HL-60/S4 treated with retinoic acid at 250 ng/mL for 4 days and 3 days (cell line): ENCODE results near the gene CIB2.

Experiments used
- in situ Hi-C: fragments of 300-500 bp; cut with MboI; formaldehyde crosslinking; loops from 2 replicates; pipeline ENCODE4 v1.7.0; 2022; ENCODE audit warnings: low sequenced_read_pairs

The CIB2 gene

DNA sequence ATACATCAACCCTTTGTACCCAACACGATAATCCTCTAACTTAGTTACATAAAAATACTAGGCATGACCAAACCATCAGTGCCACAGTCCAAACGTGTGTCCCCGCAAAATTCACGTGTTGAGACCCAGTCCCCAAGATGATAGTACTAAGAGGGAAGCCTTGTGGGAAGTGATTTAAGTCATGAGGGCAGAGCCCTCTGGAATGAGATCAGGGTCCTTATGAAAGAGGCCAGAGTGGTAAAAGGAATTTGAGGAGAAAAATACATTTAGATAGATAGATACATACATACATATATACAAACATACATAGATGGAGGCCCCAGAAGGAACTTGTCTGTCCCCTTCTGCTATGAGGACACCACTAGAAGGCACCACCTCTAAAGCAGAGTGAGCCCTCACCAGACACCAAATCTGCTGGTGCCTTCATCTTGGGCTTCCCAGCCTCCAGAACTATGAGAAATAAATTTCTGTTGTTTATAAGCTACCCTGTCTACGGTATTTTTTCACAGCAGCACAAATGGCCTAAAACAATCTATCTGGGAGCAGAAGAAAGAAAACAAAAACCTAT lies 61.7 kb downstream of the CIB2 start:
- in situ Hi-C loops, result no loop called here

DNA sequence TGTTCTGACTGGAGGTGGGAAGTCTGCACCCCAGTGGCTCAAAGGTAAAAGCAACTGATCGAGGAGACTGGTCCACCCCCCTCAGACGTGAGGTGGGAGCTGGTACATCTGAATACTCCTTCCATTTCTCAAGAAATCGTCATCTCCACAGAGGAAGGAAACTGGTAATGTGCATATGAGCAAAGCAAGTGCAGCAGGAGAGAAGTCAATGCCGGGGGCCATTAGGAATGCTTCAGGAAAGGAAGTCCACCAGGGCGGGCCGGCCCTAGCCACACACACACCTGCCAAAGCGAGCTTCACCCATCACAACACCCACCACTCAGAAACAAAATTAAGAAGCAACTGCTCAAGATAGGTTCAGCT lies 62.2 kb downstream of the CIB2 start:
- in situ Hi-C loops, result no loop called here

DNA sequence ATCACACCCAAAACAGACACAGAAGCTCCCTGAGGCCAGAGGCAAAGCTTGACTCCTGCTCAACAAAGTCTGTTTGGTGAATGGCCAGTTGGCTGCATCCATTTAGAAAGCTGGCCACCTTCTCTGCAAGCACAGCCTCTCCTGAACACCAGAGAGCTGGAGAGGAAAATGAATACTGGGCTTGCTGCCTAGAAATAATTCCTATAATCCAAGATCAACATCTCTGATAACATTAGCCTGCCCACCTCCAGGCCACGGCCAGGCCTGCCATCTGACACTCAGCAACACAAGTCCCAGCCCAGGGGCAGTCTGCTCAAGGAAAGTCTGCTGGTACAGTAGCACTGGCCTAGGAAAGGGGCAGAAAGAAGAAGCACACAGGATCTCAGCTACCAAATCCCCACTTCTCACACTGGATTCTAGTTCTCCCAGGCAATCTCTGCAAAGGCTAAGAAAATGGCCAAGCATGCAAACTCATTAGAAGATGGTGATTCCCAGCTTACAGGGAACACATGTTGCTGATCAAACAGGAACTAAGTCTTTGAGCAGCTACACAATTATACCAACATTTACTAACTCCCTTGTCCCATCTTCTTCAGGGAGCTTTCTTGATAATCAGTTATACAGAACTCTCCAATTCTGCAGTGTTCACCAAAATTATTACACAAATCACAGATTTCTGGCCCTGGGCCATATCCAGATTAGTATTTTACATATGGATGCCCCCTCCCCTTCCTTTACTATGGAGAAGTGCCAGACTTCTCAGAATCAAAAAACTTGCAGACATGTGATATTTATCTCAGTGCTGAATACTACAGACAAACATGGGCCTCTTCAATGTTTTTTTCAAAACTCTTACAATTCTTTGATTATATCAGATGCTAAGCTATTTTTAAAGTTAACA lies 63.7 kb downstream of the CIB2 start:
- in situ Hi-C loops, result no loop called here

DNA sequence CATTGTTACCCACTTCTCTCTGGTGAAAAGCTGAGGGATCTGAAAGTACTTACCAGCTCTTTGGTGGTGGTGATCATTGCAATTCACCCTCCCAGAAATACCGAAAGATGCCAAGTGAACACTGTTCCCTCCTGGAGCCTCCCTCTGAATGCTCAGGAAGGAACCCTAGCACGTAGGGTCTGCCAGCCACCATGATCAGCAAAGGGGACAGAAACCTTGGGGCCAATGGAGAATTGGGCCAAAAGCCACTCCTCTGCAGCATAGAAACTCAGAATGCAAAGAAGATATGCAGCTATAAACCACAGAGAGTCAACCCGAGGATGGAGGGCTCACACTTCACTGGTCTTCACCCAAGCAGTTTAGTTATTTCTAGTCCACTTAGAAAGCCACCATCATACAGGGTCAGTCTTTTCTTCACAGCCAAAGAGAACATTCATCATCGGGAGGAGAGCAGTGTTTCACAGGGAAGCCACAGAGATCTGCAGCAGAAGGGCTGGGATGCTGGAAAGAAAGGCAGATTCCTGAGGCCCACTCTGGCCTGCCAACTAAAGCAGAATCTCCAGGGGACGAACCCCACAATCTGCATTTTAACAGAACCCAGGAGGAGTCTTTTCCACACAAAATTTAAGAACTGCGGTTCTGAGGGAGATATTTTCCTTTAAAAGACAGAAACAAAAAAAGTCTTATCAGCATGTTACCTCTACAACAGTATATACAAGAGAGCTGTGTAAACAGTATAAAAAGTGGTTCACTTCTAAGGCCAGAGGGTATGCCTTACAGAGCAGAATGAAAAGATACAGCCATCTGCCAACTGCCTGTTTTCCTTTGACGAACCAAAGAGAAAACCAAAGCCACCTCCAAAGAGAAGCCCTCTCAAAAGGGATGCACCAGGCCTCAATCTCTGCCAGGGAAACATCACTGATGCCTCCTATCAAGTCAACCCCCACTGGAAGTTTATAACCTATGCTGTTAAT lies 65.0 kb downstream of the CIB2 start:
- in situ Hi-C loops, result no loop called here

DNA sequence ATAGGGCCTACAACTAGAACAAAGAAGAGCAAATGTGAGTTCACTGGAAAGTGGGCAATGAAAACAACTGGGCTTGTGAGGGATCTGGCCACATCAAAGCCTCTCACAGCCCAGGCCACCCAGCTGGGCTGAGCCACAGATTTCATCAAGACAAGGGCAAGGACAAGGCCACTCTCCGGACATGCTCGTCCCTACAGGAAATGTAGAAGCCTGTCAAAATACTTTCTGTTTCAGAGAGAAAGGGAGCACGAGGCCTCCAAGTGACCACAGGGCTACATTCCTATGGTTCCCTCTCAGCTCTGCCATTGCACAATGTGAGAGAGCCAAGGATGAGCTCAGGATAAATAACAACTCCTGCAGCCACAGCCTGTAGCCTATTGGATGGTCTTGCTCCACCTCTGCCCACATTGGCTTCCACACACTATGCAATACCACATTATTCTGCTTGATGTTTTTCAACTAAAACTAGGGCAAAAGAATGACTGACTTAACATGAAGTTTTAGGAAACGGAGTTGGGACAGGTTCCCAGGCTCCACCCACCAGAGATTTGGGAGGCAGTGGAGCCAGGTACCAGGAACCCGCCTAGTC lies 65.9 kb downstream of the CIB2 start:
- in situ Hi-C loops, result no loop called here

DNA sequence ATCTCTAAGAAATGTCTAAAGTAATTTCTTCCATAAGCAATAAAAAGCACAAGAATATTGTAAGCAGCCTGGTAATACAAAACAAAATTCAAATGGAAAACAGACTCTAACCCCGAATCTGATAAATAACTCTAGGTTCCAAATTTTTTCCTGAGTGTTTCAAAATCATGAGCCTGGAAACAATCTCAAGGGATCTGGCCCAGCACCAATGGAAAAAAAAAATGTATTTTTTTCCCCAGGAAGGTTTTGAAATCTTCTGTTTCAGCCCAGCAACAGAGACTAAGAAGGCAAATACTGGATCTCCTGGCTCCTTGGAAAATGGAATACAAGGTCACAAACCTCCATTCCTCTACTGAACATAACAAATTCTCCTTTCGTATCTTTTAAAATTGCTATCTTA lies 66.7 kb downstream of the CIB2 start:
- in situ Hi-C loops, result no loop called here

DNA sequence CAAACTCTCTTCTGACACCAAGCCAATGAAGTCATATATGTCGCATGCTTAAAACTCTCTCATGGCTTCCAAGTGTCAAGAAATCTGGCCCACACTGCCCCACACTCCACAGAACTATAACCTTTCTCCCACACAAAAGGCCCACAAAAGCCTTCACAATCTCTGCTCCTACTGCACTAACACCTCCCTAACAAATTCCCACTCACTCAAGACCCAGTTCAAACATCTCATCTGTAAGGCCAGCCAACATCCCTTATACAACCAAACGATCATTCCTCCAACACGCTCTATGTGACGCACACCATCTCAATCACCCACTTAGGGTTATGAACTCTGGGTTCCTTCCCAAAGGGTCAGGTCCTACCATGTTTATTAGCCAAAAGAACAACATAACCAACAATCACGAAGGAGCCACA lies 67.3 kb downstream of the CIB2 start:
- in situ Hi-C loops, result no loop called here

DNA sequence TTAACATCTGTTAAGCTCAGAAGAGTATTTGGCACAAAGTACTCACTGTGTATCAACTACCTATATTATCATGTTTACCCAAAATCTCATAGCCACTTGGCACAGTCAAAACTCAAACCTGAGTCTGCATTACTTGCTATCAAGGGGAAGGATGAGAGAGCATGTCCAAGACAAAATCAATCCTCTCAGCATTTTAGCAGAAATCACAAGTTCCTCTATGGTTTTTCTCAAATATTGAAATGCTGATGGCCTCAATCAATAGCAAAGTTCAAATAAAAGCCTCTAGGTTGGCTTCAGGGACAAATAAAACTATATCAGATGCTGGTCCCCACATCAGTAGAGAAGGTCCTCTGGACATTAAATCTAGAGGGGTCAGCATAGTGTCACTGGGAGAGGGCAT lies 68.0 kb downstream of the CIB2 start:
- in situ Hi-C loops, result no loop called here

DNA sequence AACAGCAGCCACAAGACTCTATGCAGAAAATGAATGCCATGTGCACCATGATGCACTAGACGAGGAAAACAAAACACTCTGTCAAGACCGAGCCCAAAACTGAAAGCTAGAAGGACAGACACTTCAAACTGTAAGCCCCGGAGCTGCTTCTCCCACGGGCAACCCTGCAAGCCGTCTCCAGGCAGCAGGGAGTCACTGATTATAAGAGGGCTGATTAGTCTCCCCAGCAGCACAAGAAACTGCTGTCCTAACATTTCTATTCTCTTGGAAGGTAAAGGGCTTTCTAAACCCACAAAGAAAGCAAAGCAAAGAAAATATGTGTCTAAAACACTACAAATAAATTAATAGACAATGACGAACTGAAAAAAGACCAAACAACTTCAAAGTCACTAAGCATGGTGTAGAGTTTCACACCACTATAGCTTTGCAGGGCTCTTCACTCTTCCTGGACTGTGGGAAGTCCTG lies 69.2 kb downstream of the CIB2 start:
- in situ Hi-C loops, result no loop called here

DNA sequence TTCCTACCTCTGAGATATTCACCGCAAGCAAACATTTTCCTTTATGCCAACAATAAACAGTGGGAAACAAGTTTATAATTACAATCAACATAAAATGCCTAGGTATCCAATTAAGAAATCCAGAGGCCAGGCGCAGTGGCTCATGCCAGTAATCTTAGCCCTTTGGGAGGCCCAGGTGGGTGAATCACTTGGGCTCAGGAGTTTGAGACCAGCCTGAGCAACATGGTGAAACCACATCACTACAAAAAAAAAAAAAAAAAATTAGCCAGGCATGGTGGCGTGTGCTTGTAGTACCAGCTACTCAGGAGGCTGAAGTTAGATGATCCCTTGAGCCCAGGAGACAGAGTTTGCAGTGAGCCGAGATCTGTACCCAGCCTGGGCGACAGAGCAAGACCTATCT lies 71.0 kb downstream of the CIB2 start:
- in situ Hi-C loops, result no loop called here

DNA sequence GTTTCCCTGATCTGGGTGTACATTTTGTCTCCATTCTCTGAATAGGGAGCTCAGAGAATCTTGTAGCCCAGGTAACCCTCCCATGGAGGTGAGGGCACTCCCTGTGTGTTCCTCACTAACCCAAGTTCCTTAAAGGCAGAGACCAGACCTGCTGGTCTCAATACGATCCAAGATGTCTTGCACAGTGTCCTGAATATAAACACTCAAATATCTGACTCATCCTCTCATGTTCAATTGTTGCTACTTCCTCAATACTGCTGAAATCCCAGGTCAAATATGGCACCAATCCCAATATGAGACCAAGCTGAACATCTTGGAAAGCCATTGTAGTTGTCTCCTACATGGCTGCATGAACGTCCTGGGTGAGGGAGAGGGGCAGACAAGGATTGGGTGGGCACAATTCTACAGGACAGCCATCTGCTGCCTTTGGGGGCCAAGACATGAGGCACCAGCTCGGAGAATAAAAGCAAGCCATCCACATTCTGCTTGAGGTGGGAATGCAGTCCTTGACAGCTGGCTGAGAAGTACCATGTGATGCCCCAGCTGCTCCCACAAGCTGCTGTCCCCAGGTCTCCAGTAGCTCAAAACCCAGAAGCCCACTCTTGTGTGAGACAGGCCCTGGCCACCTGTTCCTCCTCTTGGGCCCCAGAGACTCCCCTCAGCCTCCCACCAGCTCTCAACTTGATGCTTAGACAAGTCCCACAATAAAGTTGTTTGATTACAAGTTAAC lies 72.0 kb downstream of the CIB2 start:
- in situ Hi-C loops, result no loop called here

DNA sequence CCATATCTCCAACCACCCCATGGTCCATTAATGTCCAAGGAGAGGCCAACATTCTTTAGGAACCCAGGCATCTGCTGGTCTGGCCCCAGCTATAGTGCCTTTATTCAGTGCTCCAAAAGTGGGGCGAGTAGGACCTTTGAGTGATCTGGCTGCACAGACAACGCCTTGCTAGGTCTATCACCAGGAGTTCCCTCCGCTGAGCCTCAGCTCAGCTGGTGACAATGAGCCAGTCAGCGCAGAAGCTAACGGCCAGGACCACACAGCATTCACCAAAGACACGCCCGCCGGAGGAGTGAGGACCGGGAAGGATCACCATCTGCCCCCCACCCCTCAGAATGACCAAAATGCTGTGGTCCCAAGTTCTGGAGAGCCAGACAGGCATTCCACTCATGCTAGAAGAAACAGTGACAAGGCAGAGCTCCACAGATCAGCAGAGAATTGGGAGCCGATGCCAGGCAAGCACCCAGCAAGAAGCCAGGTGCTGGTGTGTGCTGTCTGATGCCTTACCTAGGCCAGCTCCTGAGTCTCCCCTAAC lies 72.8 kb downstream of the CIB2 start:
- in situ Hi-C loops, result no loop called here

DNA sequence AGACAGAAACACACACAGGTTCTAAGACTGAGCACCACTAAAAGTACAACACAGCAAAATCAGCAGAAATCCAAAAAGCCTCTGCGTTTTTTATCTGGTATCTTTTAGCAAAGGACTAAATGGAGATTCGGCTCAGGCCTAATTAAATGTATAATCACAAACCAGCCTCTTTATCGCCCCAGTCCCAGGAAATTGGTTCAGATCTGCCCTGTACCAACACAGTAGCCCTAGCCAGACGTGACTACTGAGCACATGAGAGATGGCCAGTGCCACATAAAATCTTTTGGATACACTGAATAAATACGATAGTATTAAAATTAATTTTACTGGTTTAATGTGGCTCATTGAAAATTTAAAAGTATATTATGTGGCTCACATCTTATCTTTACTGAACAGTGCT lies 73.4 kb downstream of the CIB2 start:
- in situ Hi-C loops, result no loop called here

DNA sequence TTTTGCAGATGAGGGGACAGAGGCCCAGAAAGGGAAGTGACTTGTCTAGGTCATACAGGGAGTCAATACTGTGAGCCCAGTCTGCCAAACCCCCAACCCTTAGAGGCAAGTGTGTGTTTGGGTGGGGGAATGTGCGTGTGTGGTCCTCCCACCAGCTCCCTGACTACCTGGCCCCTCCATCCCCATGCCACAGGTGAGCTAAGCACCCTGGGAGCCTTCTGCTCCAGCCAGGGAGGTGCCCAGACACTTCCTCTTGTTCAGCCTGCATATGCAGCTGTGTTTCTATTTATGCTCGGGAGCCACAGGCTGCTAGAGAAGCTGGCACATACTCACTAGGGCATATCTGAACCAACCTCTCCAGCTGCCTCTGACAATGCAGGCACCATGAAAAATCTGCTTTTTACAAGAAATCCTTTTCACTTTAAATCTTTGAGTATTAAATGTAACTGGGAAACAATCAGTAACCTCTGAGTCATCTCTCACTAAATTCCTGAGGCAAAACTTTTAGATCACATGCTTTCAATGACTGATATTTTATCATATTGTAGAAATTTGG lies 74.5 kb downstream of the CIB2 start:
- in situ Hi-C loops, result no loop called here

DNA sequence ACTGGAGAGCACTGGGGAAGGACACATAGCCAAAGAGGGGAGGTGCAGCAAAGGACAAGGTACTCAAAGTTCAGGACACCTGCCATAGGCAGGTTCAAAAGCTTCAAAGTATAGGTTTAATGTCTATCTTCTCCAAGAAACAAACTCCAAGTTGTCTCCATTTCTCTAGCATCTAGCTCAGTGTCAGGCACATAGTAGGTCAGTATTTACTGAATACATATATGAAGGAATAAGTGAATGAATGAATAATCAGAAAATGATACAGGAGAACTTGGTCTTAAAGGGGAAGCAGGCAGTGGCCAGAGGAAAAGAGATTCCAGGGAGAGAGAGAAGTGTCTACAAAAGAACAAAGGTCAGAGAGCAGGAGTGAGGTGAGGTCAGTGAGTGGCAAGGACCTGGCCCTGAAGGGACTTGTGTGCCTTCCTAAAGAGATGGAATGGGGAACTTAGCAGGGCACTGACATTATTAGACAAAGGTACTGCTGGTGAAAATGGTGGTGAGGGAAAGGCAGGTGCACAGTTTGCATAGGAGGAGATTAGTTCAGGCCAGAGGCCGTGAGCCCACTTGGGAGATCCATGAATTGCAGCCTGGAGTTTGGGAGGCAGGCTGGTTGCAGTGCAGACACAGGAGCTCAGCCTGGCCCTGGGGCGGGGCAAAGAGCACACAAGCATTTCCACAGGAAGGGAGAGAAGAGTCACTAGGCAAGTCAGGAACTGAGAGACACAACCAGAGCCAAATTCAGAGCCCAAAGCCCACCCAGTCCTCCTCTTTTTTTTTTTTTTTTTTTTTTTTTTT lies 75.1 kb downstream of the CIB2 start:
- in situ Hi-C loops, result no loop called here

DNA sequence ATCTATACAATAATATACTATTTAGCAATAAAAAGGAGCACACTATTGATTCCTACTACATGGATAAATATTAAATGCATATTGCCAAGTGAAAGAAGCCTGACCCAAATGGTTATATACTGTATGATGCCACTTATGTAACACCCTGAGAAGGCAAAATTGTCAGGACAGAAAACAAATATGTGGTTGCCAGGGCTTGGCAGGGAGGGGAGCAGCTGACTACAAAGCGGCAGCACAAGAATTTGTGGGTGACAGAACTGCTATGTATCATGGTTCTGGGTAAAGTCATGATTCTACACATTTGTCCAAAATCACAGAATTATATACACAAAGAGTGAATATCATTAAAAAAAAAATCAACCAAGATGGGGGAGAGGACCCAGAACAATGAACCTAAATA lies 76.3 kb downstream of the CIB2 start:
- in situ Hi-C loops, result no loop called here
